OCI-LY7 (cell line): ENCODE measurements around the gene CD320. TPM values are rescaled to one million over a fixed set of nuclear protein-coding genes. Genes with fewer than 3 reads are reported as not detected.

ENCODE experiments used
- BruUV-seq: library from RNA; stranded (reverse); fragments of 400-500 nt; replicated peaks from 2 replicates; lab custom pipeline; 2021; lab: Mats Ljungman, UMichigan
- CTCF ChIA-PET: fragments of 300-600 bp; sonication (Branson Sonifier 250); formaldehyde crosslinking; loops from one replicate; lab custom pipeline; 2022; ENCODE audit warnings: antibody characterized with exemption; ENCODE audit not compliant: unreplicated experiment; lab: Charles Lee
- POLR2A ChIA-PET: fragments of 300-600 bp; sonication (Branson Sonifier 250); formaldehyde crosslinking; loops from one replicate; lab custom pipeline; 2022; ENCODE audit warnings: antibody characterized with exemption; lab: Charles Lee
- DNase-seq: peaks from one replicate; pipeline ENCODE4 v3.0.0-alpha.2; 2015; ENCODE audit warnings: low spot score
- H2AFZ ChIP-seq: fragments of 200-600 bp; sonication (generic), shearing (Covaris generic); 2 replicates; pipeline ENCODE4 v1.6.1; 2014; ENCODE audit warnings: mild to moderate bottlenecking, antibody characterized with exemption, low read length, moderate library complexity
- H3K27ac ChIP-seq: fragments of 200-600 bp; sonication (generic); 2 replicates; pipeline ENCODE4 v1.5.1; 2014; ENCODE audit warnings: mixed run types, low read depth, mild to moderate bottlenecking, moderate library complexity, low read length, inconsistent platforms; ENCODE audit not compliant: poor library complexity, severe bottlenecking
- H3K36me3 ChIP-seq: fragments of 200-600 bp; sonication (generic); 2 replicates; pipeline ENCODE4 v1.6.1; 2014; ENCODE audit warnings: mild to moderate bottlenecking, antibody characterized with exemption, low read length, moderate library complexity, mixed read lengths; ENCODE audit not compliant: insufficient read depth
- H3K4me1 ChIP-seq: fragments of 200-600 bp; sonication (generic); 2 replicates; pipeline ENCODE4 v1.5.1; 2014; ENCODE audit warnings: mild to moderate bottlenecking, low read length; ENCODE audit not compliant: insufficient read depth, poor library complexity, severe bottlenecking
- H3K4me2 ChIP-seq: fragments of 200-600 bp; sonication (generic); 2 replicates; pipeline ENCODE4 v1.6.1; 2014; ENCODE audit warnings: mild to moderate bottlenecking, low read length
- H3K4me3 ChIP-seq: fragments of 200-600 bp; sonication (generic); 2 replicates; pipeline ENCODE4 v1.5.1; 2014; ENCODE audit warnings: mild to moderate bottlenecking, low read depth, low read length; ENCODE audit not compliant: poor library complexity, severe bottlenecking
- H3K79me2 ChIP-seq: fragments of 200-600 bp; sonication (generic); 2 replicates; pipeline ENCODE4 v1.6.1; 2016; ENCODE audit warnings: low read depth, mild to moderate bottlenecking, low read length, moderate library complexity, mixed read lengths; ENCODE audit not compliant: insufficient read depth
- H3K9me2 ChIP-seq: fragments of 200-600 bp; sonication (generic); 2 replicates; pipeline ENCODE4 v1.6.1; 2016; ENCODE audit warnings: mild to moderate bottlenecking, low read length, mixed read lengths; ENCODE audit not compliant: insufficient read depth
- H3K9me3 ChIP-seq: fragments of 200-600 bp; sonication (generic); 2 replicates; pipeline ENCODE4 v1.6.1; 2014; ENCODE audit warnings: mild to moderate bottlenecking, mixed run types, low read length, mixed read lengths
- H4K20me1 ChIP-seq: fragments of 200-600 bp; sonication (generic); 2 replicates; pipeline ENCODE4 v1.6.1; 2014; ENCODE audit warnings: mild to moderate bottlenecking, antibody characterized with exemption, low read length, moderate library complexity, mixed read lengths; ENCODE audit not compliant: insufficient read depth
- EZH2phosphoT487 ChIP-seq: fragments of 200-600 bp; sonication (generic); IDR thresholded peaks from 2 replicates; pipeline ENCODE4 v1.6.1; 2018; ENCODE audit warnings: low read depth, borderline replicate concordance, mild to moderate bottlenecking, mixed run types, antibody characterized with exemption, low read length, moderate library complexity, mixed read lengths
- intact Hi-C: fragments of 100-400 bp; cut with micrococcal nuclease; formaldehyde crosslinking; loops from one replicate; pipeline ENCODE4 v1.10.0; 2022; ENCODE audit not compliant: unreplicated experiment
- total RNA-seq, 2 experiments: library from RNA; depleted of rRNA in 1 of 2; stranded (reverse); fragments of >200 nt in 1 of 2; shearing (Covaris generic) in 1 of 2; gene quantifications; 2 replicates each; pipeline ENCODE4 v1.2.3, GENCODE V29; 2014 to 2022
- TF ChIP-seq, protein P1 (sequence below): fragments of 200-600 bp; sonication (generic); conservative IDR thresholded peaks from 2 replicates; pipeline ENCODE4 v1.5.1; 2014; ENCODE audit warnings: mild to moderate bottlenecking, antibody characterized with exemption, low read length, moderate library complexity, mixed read lengths

The CD320 gene
- total RNA-seq, 2 experiments from 2014 or later = 39.1 to 49.2 TPM

DNA sequence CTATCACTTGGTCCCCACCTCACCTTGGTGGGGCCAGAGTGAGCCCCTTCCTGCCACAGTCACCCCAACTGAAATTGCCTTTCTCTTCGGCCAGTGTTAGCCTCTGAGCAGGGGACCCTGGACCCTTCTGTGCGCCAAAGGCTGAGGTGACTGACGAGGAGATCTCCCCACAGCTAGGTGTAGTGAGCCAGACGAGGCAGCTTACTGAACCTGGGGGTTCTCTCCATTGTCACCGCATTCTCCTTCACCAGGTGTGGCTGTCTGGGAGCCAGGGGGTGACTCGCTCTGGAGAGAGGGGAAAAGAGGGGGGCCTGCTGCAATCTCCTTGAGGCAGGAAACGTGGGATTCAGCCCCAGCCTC, 14.5 kb upstream of the CD320 start:
- TF ChIP-seq, protein P1, sequence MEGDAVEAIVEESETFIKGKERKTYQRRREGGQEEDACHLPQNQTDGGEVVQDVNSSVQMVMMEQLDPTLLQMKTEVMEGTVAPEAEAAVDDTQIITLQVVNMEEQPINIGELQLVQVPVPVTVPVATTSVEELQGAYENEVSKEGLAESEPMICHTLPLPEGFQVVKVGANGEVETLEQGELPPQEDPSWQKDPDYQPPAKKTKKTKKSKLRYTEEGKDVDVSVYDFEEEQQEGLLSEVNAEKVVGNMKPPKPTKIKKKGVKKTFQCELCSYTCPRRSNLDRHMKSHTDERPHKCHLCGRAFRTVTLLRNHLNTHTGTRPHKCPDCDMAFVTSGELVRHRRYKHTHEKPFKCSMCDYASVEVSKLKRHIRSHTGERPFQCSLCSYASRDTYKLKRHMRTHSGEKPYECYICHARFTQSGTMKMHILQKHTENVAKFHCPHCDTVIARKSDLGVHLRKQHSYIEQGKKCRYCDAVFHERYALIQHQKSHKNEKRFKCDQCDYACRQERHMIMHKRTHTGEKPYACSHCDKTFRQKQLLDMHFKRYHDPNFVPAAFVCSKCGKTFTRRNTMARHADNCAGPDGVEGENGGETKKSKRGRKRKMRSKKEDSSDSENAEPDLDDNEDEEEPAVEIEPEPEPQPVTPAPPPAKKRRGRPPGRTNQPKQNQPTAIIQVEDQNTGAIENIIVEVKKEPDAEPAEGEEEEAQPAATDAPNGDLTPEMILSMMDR = no peak
- TF ChIP-seq EZH2phosphoT487 = no peak
- intact Hi-C loops = loop anchor here (5.0 kb wide), 1 partner anchor 55 kb away; no protein-coding TSS in a partner anchor
- CTCF ChIA-PET = no interaction called here
- Histone ChIP-seq H3K9me3 (no peaks in the 10 kb centered on the region), H3K4me3 (peak overlapping the region; percentile 100), H3K79me2 (peaks cover 47% of the 10 kb centered on the region), H3K27ac (no peak overlapping the region), H4K20me1 (peaks cover 12% of the 10 kb centered on the region), H2AFZ (no peak overlapping the region), H3K4me2 (peak overlapping the region; percentile 71), H3K36me3 (peaks cover 51% of the 10 kb centered on the region), H3K4me1 (peaks cover 44% of the 10 kb centered on the region), H3K9me2 (no peaks in the 10 kb centered on the region)
- no peak for DNase-seq
- POLR2A ChIA-PET = no interaction called here
- no TSS peak for BruUV-seq

- Histone ChIP-seq H3K36me3 (peaks cover 54% of the 10 kb centered on the region), H3K79me2 (peaks cover 49% of the 10 kb centered on the region), H3K27ac (peak overlapping the region; percentile 63), H4K20me1 (peaks cover 12% of the 10 kb centered on the region), H3K4me3 (peak overlapping the region; percentile 100), H3K9me3 (no peaks in the 10 kb centered on the region), H3K4me2 (peak overlapping the region; percentile 71), H3K9me2 (no peaks in the 10 kb centered on the region), H3K4me1 (peaks cover 49% of the 10 kb centered on the region), H2AFZ (no peak overlapping the region)
- DNase-seq = peak; percentile 22
- intact Hi-C loops = loop anchor here (5.0 kb wide), 1 partner anchor 55 kb away; no protein-coding TSS in a partner anchor
- no TSS peak for BruUV-seq
- POLR2A ChIA-PET = interaction anchor here (0.6 kb wide), 1 partner anchor 67 kb away, joined by 4 read pairs; no protein-coding TSS in a partner anchor
- CTCF ChIA-PET = no interaction called here
- no peak for TF ChIP-seq EZH2phosphoT487
- TF ChIP-seq, protein P1 = no peak
These were observed 14.0 kb upstream of the CD320 start for GRCh38 chr19:8321986-8322637.
